ENCODE measurements around the gene WDR36. TPM values are rescaled to one million over a fixed set of nuclear protein-coding genes. Genes with fewer than 3 reads are reported as not detected.

WDR36 gene
- total and polyA plus RNA-seq, 10 of the 15 experiments (the other 5 are each of a cell fraction or from before 2014, with no cell fraction given): 13.3 to 61.8 (median 47.0) TPM

GRCh38 chr5:111092062-111092853 lies at the start of gene WDR36 (continued):
- TF ChIP-seq ZBTB40 (IDR thresholded peaks at IDR 0.05; ENCODE audit: borderline replicate concordance): peak; percentile 99
- no peak for TF ChIP-seq BACH1 (IDR thresholded peaks at IDR 0.05; ENCODE audit: borderline replicate concordance)
- TF ChIP-seq POLR2AphosphoS2 (IDR thresholded peaks at IDR 0.05; ENCODE audit: low read depth, low read length): peak; percentile 87
- peak; percentile 61; the same call in 1 of the 2 replicates for TF ChIP-seq SREBF2 (IDR thresholded peaks at IDR 0.05; ENCODE audit: low read length)
- TF ChIP-seq ASH2L (IDR thresholded peaks at IDR 0.05; ENCODE audit: borderline replicate concordance, low read depth): peak; percentile 94; the same call in 1 of the 2 replicates
- TF ChIP-seq CBX3 (IDR thresholded peaks at IDR 0.05; ENCODE audit: borderline replicate concordance, low read depth): no peak
- peak; percentile 63 for TF ChIP-seq NR2F1 (conservative IDR thresholded peaks at IDR 0.05)
- no peak for TF ChIP-seq ZNF217 (IDR thresholded peaks at IDR 0.05)
- TF ChIP-seq USF1 (IDR thresholded peaks at IDR 0.05; ENCODE audit: borderline replicate concordance, extremely low read length, insufficient read depth, low read depth, low read length): peak; percentile 40
- TF ChIP-seq MEF2B (IDR thresholded peaks at IDR 0.05; ENCODE audit: partially characterized antibody, poor library complexity, severe bottlenecking): peak; percentile 37
- TF ChIP-seq TCF12 (IDR thresholded peaks at IDR 0.05; ENCODE audit: low read depth, low read length): 0 out of 2 replicates have a peak, but pooled peaks have one; percentile 41
- 0 out of 2 replicates have a peak, but pooled peaks have one; percentile 32 for TF ChIP-seq E2F4 (IDR thresholded peaks at IDR 0.05; ENCODE audit: low read depth, low read length)
- TF ChIP-seq ZNF384 (IDR thresholded peaks at IDR 0.05; ENCODE audit: borderline replicate concordance, low read depth, low read length): no peak
- peak; percentile 76 for TF ChIP-seq LARP7 (IDR thresholded peaks at IDR 0.05)
- TF ChIP-seq SUZ12 (IDR thresholded peaks at IDR 0.05; ENCODE audit: unreplicated experiment): no peak
- no peak for TF ChIP-seq RBBP5 (conservative IDR thresholded peaks at IDR 0.05)
- no peak for TF ChIP-seq EP300 (IDR thresholded peaks at IDR 0.05; ENCODE audit: borderline replicate concordance in 1 of 2, control insufficient read depth in 1 of 2, low read depth in 2 of 2, low read length in 2 of 2)
- no peak for TF ChIP-seq EZH2 (IDR thresholded peaks at IDR 0.05; ENCODE audit: borderline replicate concordance, control insufficient read depth, low read depth, low read length)
- peak in 1 of 2 experiments; percentile 92; a peak in 2 of 4 replicates for TF ChIP-seq SRF (IDR thresholded peaks at IDR 0.05; ENCODE audit: low read depth in 2 of 2, low read length in 2 of 2)
- peak; percentile 99 for TF ChIP-seq GABPA (IDR thresholded peaks at IDR 0.05; ENCODE audit: low read depth)
- peak; percentile 83 for TF ChIP-seq MYC (IDR thresholded peaks at IDR 0.05; ENCODE audit: insufficient read depth, insufficient read length, insufficient replicate concordance, low read length, severe bottlenecking)

All from GM12878 (cell line).